Progenitor cell of endocrine pancreas (in vitro differentiated cells): Measurements from ENCODE around the gene KAT6B. TPM values are rescaled to one million over a fixed set of nuclear protein-coding genes. Genes with fewer than 3 reads are reported as not detected.
"Not testable (repeated sequence)": the region's sequence is repeated elsewhere in the genome, so short reads cannot be mapped to it uniquely, and the experiment has no call there.

ENCODE experiments used
- DNase-seq: peaks from one replicate; pipeline ENCODE4 v3.0.0; 2021; ENCODE audit warnings: low spot score; ENCODE audit not compliant: unreplicated experiment
- H3K27ac Mint-ChIP-seq: 2 replicates; pipeline ENCODE4 v1.8.0; 2021; ENCODE audit warnings: mild to moderate bottlenecking, moderate library complexity, mixed read lengths
- H3K27me3 Mint-ChIP-seq: 2 replicates; pipeline ENCODE4 v1.8.0; 2021; ENCODE audit warnings: mixed read lengths
- H3K36me3 Mint-ChIP-seq: 2 replicates; pipeline ENCODE4 v1.8.0; 2022; ENCODE audit warnings: mixed read lengths; ENCODE audit not compliant: insufficient read depth
- H3K4me1 Mint-ChIP-seq: 2 replicates; pipeline ENCODE4 v1.8.0; 2021; ENCODE audit warnings: low read depth, mixed read lengths
- H3K4me3 Mint-ChIP-seq: 2 replicates; pipeline ENCODE4 v1.8.0; 2021; ENCODE audit warnings: low read depth, mild to moderate bottlenecking, moderate library complexity, mixed read lengths
- H3K9me3 Mint-ChIP-seq: 2 replicates; pipeline ENCODE4 v1.8.0; 2021; ENCODE audit warnings: low read depth, mixed read lengths
- total RNA-seq: library from RNA; stranded (reverse); gene quantifications from 2 replicates; pipeline ENCODE4 v1.2.1, GENCODE V29; 2021
- TF ChIP-seq, protein P1 (sequence below): fragments of 200-600 bp; sonication (generic); IDR thresholded peaks from one replicate; pipeline ENCODE4 v1.5.0; 2021; ENCODE audit warnings: antibody characterized with exemption, mild to moderate bottlenecking; ENCODE audit not compliant: unreplicated experiment

Gene KAT6B
- total RNA-seq, 1 donor from 2014 or later = 75.4 TPM

GRCh38 chr10:75048669-75049098, 222.3 kb downstream of the KAT6B start:
- no peak overlapping the region for H3K27ac Mint-ChIP-seq
- TF ChIP-seq, protein P1, sequence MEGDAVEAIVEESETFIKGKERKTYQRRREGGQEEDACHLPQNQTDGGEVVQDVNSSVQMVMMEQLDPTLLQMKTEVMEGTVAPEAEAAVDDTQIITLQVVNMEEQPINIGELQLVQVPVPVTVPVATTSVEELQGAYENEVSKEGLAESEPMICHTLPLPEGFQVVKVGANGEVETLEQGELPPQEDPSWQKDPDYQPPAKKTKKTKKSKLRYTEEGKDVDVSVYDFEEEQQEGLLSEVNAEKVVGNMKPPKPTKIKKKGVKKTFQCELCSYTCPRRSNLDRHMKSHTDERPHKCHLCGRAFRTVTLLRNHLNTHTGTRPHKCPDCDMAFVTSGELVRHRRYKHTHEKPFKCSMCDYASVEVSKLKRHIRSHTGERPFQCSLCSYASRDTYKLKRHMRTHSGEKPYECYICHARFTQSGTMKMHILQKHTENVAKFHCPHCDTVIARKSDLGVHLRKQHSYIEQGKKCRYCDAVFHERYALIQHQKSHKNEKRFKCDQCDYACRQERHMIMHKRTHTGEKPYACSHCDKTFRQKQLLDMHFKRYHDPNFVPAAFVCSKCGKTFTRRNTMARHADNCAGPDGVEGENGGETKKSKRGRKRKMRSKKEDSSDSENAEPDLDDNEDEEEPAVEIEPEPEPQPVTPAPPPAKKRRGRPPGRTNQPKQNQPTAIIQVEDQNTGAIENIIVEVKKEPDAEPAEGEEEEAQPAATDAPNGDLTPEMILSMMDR = no peak
- no peak for DNase-seq
- no peaks in the 10 kb centered on the region for H3K36me3 Mint-ChIP-seq
- peaks cover 19% of the 10 kb centered on the region for H3K4me1 Mint-ChIP-seq
- H3K4me3 Mint-ChIP-seq = no peak overlapping the region
- H3K27me3 Mint-ChIP-seq = peaks cover 6% of the 10 kb centered on the region
- H3K9me3 Mint-ChIP-seq = peaks cover 3% of the 10 kb centered on the region

DNA sequence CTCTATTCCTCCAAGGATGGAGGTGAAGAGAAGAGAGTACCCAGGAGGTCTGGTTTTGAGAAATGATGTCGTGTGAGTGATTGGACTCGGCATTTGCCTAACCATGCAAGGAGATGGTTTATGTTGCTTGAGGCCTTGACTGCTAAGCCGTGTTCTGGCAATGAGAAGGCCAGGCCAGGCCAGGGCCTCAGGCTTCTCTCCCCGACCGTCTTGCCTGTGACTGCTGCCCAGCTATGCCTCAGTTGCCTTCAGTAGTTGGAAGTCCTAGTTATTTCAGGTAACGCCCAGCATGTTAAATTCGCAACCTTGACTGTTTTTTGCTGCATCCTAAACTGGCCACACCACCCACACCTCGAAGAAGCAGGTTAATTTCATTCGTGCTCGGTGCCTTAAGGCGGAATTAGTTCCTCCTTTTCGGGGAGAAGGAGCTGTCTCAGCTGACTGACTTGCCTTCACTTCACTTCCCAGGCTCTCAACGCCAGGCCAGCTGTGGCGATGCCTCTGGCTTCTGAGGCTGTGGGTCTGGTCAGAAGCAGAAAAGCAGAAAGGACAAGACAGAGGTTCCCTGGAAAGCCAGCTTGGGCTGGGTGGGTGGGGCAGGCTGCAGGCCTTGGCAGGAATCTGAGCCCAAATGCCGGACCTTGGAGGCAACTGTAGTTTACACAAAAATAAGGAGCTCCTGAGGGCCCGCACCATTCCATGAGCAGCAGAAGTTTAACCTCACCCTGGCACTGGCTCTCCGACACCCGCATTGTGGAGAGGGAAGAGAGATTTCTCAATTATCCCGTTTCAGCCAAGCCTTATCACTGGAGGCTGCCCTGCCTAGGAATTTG, 223.1 kb downstream of the KAT6B start:
- Mint-ChIP-seq H3K27ac (peak overlapping the region; percentile 67), H3K4me1 (peaks cover 19% of the 10 kb centered on the region), H3K36me3 (no peaks in the 10 kb centered on the region), H3K27me3 (peaks cover 6% of the 10 kb centered on the region), H3K9me3 (no peaks in the 10 kb centered on the region), H3K4me3 (no peak overlapping the region)
- TF ChIP-seq, protein P1 = no peak
- DNase-seq = no peak

DNA sequence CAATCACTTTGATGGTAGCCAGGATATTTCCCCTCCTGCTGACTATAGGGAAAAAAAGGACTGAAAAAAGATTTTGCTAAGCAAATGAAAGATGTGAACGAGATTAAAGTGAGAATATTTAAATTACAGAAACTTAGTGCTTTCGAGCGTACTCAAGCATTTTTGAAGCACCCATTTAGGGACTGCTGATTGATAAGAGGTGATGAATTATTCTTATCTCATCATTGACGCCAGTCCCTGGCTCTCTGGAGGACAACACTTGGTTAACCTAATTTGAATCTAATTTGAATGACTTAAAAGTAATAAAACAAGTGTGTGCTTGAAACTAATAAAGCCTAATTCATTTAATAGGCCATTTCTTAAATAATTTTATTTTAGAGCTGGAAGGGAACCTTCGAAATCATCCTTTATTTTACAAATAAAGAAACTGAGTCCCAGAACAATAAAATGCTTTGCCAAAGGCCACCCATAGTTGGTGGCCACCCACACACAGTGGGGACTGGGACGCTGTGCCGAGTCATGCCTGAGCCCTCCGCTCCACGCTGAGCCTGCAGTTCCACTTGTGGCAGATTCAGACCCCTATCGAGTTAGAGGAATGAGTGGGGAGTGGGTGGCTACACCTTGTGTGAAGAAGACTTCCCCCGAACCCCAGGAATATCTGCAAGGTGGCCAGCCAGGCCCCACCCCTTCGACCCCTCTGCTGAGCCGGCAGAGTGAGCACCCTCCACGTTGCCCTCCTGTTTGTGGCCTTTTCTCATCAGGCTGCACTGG, 223.9 kb downstream of the KAT6B start:
- TF ChIP-seq, protein P1 = no peak
- no peak for DNase-seq
- Mint-ChIP-seq H3K27me3 (peaks cover 6% of the 10 kb centered on the region), H3K36me3 (no peaks in the 10 kb centered on the region), H3K9me3 (no peaks in the 10 kb centered on the region), H3K27ac (no peak overlapping the region), H3K4me3 (no peak overlapping the region), H3K4me1 (peaks cover 19% of the 10 kb centered on the region)

DNA sequence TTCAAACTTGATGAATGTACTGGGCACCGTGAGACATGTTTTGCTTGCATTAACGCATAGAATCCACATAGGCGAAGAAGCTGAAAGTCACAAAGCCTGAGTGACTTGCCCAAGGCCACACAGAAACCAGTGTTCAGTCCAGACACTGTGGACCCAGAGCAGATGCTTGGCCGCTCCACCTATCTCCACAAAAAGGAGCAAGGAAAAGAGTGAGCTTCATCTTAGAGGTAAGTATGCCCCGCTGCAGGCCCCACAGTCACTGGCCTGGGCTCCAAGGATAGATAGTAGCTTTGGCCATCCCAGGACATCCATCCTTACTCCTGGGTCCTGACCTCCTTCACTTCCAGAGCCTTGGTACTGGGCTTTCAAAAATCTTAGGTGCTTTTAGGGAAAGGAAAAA, 224.9 kb downstream of the KAT6B start:
- H3K27ac Mint-ChIP-seq = no peak overlapping the region
- H3K9me3 Mint-ChIP-seq = no peaks in the 10 kb centered on the region
- H3K36me3 Mint-ChIP-seq = no peaks in the 10 kb centered on the region
- no peak overlapping the region for H3K4me3 Mint-ChIP-seq
- TF ChIP-seq, protein P1 = no peak
- H3K27me3 Mint-ChIP-seq = peaks cover 6% of the 10 kb centered on the region
- DNase-seq = no peak
- peaks cover 19% of the 10 kb centered on the region for H3K4me1 Mint-ChIP-seq

GRCh38 chr10:75055896-75056406, 229.6 kb downstream of the KAT6B start:
- H3K4me3 Mint-ChIP-seq, H3K27me3 Mint-ChIP-seq, H3K27ac Mint-ChIP-seq, DNase-seq, H3K36me3 Mint-ChIP-seq, H3K4me1 Mint-ChIP-seq, H3K9me3 Mint-ChIP-seq: not testable (repeated sequence)
